ENCODE measurements around the gene ELFN2.
A peak's percentile ranks its signal among the peaks of the same experiment; 100 is the strongest.

ELFN2 gene

GRCh38 chr22:37355174-37355573, 72.1 kb downstream of the ELFN2 start:
- no peak for DNase-seq (ENCODE audit: low spot score)

GRCh38 chr22:37354670-37355069, 72.6 kb downstream of the ELFN2 start:
- no peak for DNase-seq (ENCODE audit: low spot score)

GRCh38 chr22:37354261-37354660, 73.0 kb downstream of the ELFN2 start:
- DNase-seq (ENCODE audit: low spot score) = no peak

GRCh38 chr22:37353839-37354238, 73.4 kb downstream of the ELFN2 start:
- DNase-seq (ENCODE audit: low spot score) = no peak

- DNase-seq (ENCODE audit: low spot score) = no peak
Observed at GRCh38 chr22:37352481-37352880, 74.8 kb downstream of the ELFN2 start.

GRCh38 chr22:37351232-37351631, 76.0 kb downstream of the ELFN2 start:
- no peak for DNase-seq (ENCODE audit: low spot score)

GRCh38 chr22:37349043-37349814, 78.0 kb downstream of the ELFN2 start:
- no peak for DNase-seq (ENCODE audit: low spot score)

- no peak for DNase-seq (ENCODE audit: low spot score)
Observed at GRCh38 chr22:37346505-37346895, 80.8 kb downstream of the ELFN2 start.

- DNase-seq (ENCODE audit: low spot score) = peak; percentile 88
Observed at GRCh38 chr22:37345863-37346504, 81.3 kb downstream of the ELFN2 start.

GRCh38 chr22:37344735-37345449, 82.4 kb downstream of the ELFN2 start:
- DNase-seq (ENCODE audit: low spot score) = no peak

- no peak for DNase-seq (ENCODE audit: low spot score)
Observed at GRCh38 chr22:37343863-37344734, 83.2 kb downstream of the ELFN2 start.

GRCh38 chr22:37343348-37343747, 83.9 kb downstream of the ELFN2 start:
- DNase-seq (ENCODE audit: low spot score) = no peak

GRCh38 chr22:37342065-37342464, 85.2 kb downstream of the ELFN2 start:
- DNase-seq (ENCODE audit: low spot score) = no peak

- DNase-seq (ENCODE audit: low spot score) = no peak
Observed at GRCh38 chr22:37340331-37341262, 86.7 kb downstream of the ELFN2 start.

GRCh38 chr22:37338539-37339246, 88.6 kb downstream of the ELFN2 start:
- no peak for DNase-seq (ENCODE audit: low spot score)

GRCh38 chr22:37337204-37337943, 89.9 kb downstream of the ELFN2 start:
- peak; percentile 33 for DNase-seq (ENCODE audit: low spot score)

- DNase-seq (ENCODE audit: low spot score) = no peak
Observed at GRCh38 chr22:37336579-37336978, 90.7 kb downstream of the ELFN2 start.

GRCh38 chr22:37335806-37336199, 91.5 kb downstream of the ELFN2 start:
- DNase-seq (ENCODE audit: low spot score) = no peak

Data from AG08395 (cell line).